HG03095 (cell line): ENCODE results near the gene PIPOX.

Experiments used
- ATAC-seq: cut with Tn5 transposase; IDR thresholded peaks from one replicate; pipeline ENCODE4 v1.9.1; 2021; ENCODE audit warnings: moderate library complexity; ENCODE audit not compliant: unreplicated experiment

PIPOX gene

GRCh38 chr17:29094101-29094708 is 51.3 kb downstream of the PIPOX start:
- no peak for ATAC-seq

DNA sequence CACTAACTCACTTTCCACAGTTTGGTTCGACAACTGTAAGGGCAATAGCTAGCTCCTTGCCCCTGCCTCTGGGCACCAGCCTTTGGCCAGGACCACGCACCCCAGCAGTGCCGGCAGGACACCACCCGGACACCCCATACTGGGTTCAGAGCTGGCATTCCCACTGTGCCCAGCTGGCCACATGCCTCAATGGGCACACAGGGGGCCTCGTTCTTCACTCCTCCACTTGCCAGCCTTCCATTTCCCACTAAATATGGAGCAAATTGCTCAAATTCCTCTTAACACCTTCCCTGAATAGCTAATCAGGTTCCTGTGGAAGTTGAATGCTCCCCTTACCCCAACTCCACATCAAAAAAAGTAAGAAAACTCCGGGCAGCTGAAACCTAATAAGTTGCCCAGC is 52.5 kb downstream of the PIPOX start:
- no peak for ATAC-seq

DNA sequence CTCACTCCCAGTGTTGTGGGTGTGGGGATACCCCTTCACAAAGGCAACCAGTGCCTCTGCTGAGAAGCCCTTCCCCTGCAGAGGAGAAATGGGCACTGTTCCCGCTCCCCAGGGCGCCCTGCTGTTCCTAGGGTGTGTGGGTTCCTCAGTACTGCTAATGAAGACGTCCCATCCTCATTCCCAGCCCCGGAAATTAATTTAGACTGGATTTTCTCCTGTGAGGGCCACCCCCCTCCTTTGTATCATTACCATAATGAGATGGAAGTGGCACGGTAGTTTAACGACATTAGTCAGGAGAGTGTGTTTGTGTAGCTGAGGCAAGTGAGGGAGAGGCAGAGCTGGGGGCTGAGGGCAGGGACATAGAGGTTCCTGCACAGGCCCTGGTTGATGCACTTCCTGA is 53.2 kb downstream of the PIPOX start:
- ATAC-seq, result no peak

DNA sequence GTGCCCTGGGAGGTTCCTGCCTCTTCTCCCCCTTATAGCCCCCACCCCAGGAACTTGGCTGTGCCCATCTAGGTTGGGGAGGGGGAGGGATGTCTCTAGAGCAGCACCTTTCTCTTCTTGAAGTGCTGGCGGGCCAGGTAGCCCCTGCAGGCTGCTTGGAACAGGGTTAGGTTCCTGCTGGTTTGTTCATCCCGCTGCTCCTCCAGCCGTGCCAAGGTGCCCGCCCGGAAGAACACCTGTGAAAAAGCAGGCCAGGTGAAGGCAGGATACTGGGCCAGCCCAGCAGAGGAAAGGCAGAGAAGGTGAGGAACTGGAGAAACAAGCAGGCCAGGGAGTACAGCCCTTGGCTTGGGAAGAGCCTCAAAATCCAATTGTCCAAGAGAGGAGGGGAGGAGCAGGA is 56.6 kb downstream of the PIPOX start:
- no peak for ATAC-seq

GRCh38 chr17:29100296-29100695 is 57.4 kb downstream of the PIPOX start:
- ATAC-seq, result no peak

DNA sequence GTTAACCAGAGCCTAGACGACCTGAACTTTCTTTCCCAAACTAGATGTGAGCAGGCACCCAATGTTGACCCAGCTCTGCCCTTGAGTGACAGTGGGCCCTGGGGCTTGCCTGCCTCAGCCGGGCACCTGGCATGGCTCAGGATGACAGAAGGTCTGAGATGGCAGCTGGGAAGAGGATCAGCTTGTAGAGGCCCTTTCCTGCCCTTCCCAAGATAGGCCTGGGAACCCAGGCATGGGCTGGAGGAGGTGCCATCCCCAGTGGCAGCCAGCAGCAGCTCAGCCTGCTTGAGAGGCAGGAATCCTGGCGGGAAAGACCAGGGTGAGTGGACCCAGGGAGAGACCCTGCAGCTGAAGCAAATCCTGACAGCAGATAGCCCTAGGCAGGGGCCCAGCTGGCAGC is 59.1 kb downstream of the PIPOX start:
- ATAC-seq, result no peak

DNA sequence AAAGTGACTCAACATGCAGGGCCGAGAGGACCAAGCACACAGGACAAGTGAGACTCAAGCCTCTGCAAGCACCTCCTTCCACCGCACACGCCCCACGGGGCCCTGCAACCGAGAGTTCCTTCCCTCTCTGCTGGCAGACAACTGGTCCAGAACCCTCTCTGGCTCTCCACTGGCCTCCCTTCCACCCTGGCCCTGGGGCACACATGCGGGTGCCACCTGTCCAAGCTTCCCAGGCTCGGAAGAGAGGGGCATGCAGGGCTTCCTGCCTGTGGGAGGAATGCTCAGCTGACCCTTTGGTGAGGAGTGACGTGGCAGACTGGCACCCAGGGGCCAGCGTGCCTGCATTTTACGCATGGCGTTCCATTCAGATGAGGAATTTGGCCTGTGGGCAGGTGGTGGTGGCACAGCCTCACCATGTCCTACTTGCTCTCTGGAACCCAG is 59.8 kb downstream of the PIPOX start:
- ATAC-seq, result no peak

GRCh38 chr17:29103341-29103740 is 60.4 kb downstream of the PIPOX start:
- no peak for ATAC-seq
